Cardiac muscle cell (in vitro differentiated cells and primary cell): ENCODE measurements around the gene HOXC10. TPM values are rescaled to one million over a fixed set of nuclear protein-coding genes. Genes with fewer than 3 reads are reported as not detected.

Experiments used
- DNase-seq, 2 donors: peaks; one replicate each; pipeline versions ENCODE4 v3.0.0 to v3.0.0-alpha.2; 2010 to 2017; ENCODE audit warnings: low read depth in 1 of 2, low spot score in 1 of 2
- H3K27ac ChIP-seq: fragments of 200-600 bp; sonication (generic); 2 replicates; pipeline ENCODE4 v1.5.1; 2016
- H3K27me3 ChIP-seq: fragments of 200-600 bp; sonication (generic); 2 replicates; pipeline ENCODE4 v1.6.0; 2016; ENCODE audit warnings: control low read depth
- H3K36me3 ChIP-seq: fragments of 200-600 bp; sonication (generic); 2 replicates; pipeline ENCODE4 v1.5.1; 2016; ENCODE audit warnings: control low read depth
- H3K4me1 ChIP-seq: fragments of 200-600 bp; sonication (generic); 2 replicates; pipeline ENCODE4 v1.8.1; 2017; ENCODE audit warnings: low read depth, mild to moderate bottlenecking, mixed run types
- H3K4me3 ChIP-seq: fragments of 200-600 bp; sonication (generic); 2 replicates; pipeline ENCODE4 v1.5.1; 2016; ENCODE audit warnings: mild to moderate bottlenecking
- H3K9me3 ChIP-seq: fragments of 200-600 bp; sonication (generic); 2 replicates; pipeline ENCODE4 v1.5.1; 2017; ENCODE audit warnings: low read depth, mild to moderate bottlenecking, control low read depth
- CTCF ChIP-seq: IDR thresholded peaks from 2 replicates; pipeline ENCODE4 v1.5.1; 2012; ENCODE audit warnings: low read depth, mild to moderate bottlenecking, low read length
- polyA plus RNA-seq: library from polyadenylated mRNA; unstranded; fragments of >200 nt; fragmentation: Nextera tagmentation; extraction: Ambion mirVana; gene quantifications from 2 replicates; pipeline ENCODE4 v1.2.1, GENCODE V29; 2016
- total RNA-seq: library from RNA; depleted of rRNA; stranded (reverse); fragments of >200 nt; gene quantifications from 2 replicates; pipeline ENCODE4 v1.2.3, GENCODE V29; 2016

Gene HOXC10
- total and polyA plus RNA-seq, 2 experiments from 2014 or later: not detected

GRCh38 chr12:54037360-54038283 lies 52.7 kb downstream of the HOXC10 start:
- Histone ChIP-seq H3K27ac (no peak overlapping the region), H3K9me3 (no peaks in the 10 kb centered on the region), H3K36me3 (no peaks in the 10 kb centered on the region), H3K27me3 (peaks cover 100% of the 10 kb centered on the region), H3K4me1 (peaks cover 4% of the 10 kb centered on the region), H3K4me3 (no peak overlapping the region)
- TF ChIP-seq CTCF: no peak
- no peak for DNase-seq

- Histone ChIP-seq H3K36me3 (no peaks in the 10 kb centered on the region), H3K9me3 (no peaks in the 10 kb centered on the region), H3K4me1 (peaks cover 4% of the 10 kb centered on the region), H3K27ac (no peak overlapping the region), H3K27me3 (peaks cover 100% of the 10 kb centered on the region), H3K4me3 (no peak overlapping the region)
- DNase-seq: no peak
- TF ChIP-seq CTCF: no peak
These were observed 53.4 kb downstream of the HOXC10 start for GRCh38 chr12:54038284-54038870.

GRCh38 chr12:54038871-54039414 lies 54.0 kb downstream of the HOXC10 start:
- DNase-seq: no peak
- Histone ChIP-seq H3K36me3 (no peaks in the 10 kb centered on the region), H3K27me3 (peaks cover 100% of the 10 kb centered on the region), H3K9me3 (no peaks in the 10 kb centered on the region), H3K4me1 (no peaks in the 10 kb centered on the region), H3K27ac (no peak overlapping the region), H3K4me3 (no peak overlapping the region)
- TF ChIP-seq CTCF: no peak

- no peaks in the 10 kb centered on the region for H3K36me3 ChIP-seq
- DNase-seq: no peak
- no peak for TF ChIP-seq CTCF
- H3K9me3 ChIP-seq: no peaks in the 10 kb centered on the region
- no peak overlapping the region for H3K27ac ChIP-seq
- peaks cover 100% of the 10 kb centered on the region for H3K27me3 ChIP-seq
- H3K4me1 ChIP-seq: no peaks in the 10 kb centered on the region
- H3K4me3 ChIP-seq: no peak overlapping the region
These were observed 54.6 kb downstream of the HOXC10 start for GRCh38 chr12:54039417-54040147.

Other genes with a start within 250 kb of the HOXC10 start
- gene CISTR, start 233.2 kb upstream of the HOXC10 start, total RNA-seq: not detected in 2 replicates
- 0.34 and 0.55 TPM in 2 replicates for gene CISTR, start 233.2 kb upstream of the HOXC10 start, polyA plus RNA-seq
- not detected in 2 replicates for gene HOXC13, start 46.3 kb upstream of the HOXC10 start, total RNA-seq
- gene HOXC13, start 46.3 kb upstream of the HOXC10 start, polyA plus RNA-seq: not detected in 2 replicates
- gene HOXC12, start 30.2 kb upstream of the HOXC10 start, total RNA-seq: not detected in 2 replicates
- not detected in 2 replicates for gene HOXC12, start 30.2 kb upstream of the HOXC10 start, polyA plus RNA-seq
- gene HOXC11, start 12.0 kb upstream of the HOXC10 start, total RNA-seq: not detected in 2 replicates
- not detected in 2 replicates for gene HOXC11, start 12.0 kb upstream of the HOXC10 start, polyA plus RNA-seq
- not detected in 2 replicates for gene HOTAIR, start 10.2 kb upstream of the HOXC10 start, total RNA-seq
- not detected in 2 replicates for gene HOTAIR, start 10.2 kb upstream of the HOXC10 start, polyA plus RNA-seq
- gene HOXC9, start 15.0 kb downstream of the HOXC10 start, total RNA-seq: not detected in 2 replicates
- not detected in 2 replicates for gene HOXC9, start 15.0 kb downstream of the HOXC10 start, polyA plus RNA-seq
- gene HOXC8, start 23.8 kb downstream of the HOXC10 start, total RNA-seq: 0.06 TPM in 1 of 2 replicates, not detected in the other
- gene HOXC8, start 23.8 kb downstream of the HOXC10 start, polyA plus RNA-seq: not detected in 2 replicates
- not detected in 2 replicates for gene HOXC6, start 43.3 kb downstream of the HOXC10 start, total RNA-seq
- not detected in 2 replicates for gene HOXC6, start 43.3 kb downstream of the HOXC10 start, polyA plus RNA-seq
- gene HOXC5, start 47.9 kb downstream of the HOXC10 start, total RNA-seq: not detected in 2 replicates
- not detected in 2 replicates for gene HOXC5, start 47.9 kb downstream of the HOXC10 start, polyA plus RNA-seq
- gene HOXC4, start 68.7 kb downstream of the HOXC10 start, total RNA-seq: not detected in 2 replicates
- 0.37 TPM in 1 of 2 replicates, not detected in the other for gene HOXC4, start 68.7 kb downstream of the HOXC10 start, polyA plus RNA-seq
- gene SMUG1, start 203.8 kb downstream of the HOXC10 start, total RNA-seq: 54.2 and 57.2 TPM in 2 replicates
- 39.8 and 50.9 TPM in 2 replicates for gene SMUG1, start 203.8 kb downstream of the HOXC10 start, polyA plus RNA-seq